Right cardiac atrium (tissue), 5 donors: ENCODE measurements around the gene UQCRHL. TPM values are rescaled to one million over a fixed set of nuclear protein-coding genes. Genes with fewer than 3 reads are reported as not detected.
"Not testable (repeated sequence)": the region's sequence is repeated elsewhere in the genome, so short reads cannot be mapped to it uniquely, and the experiment has no call there.

Source experiments
- ATAC-seq, 2 donors: fragments of 200-7000 bp; cut with Tn5 transposase; one replicate each; pipeline versions ENCODE4 v1.8.0 to v1.9.1; 2020; ENCODE audit warnings: moderate library complexity in 2 of 2, mild to moderate bottlenecking in 1 of 2
- DNase-seq, 3 donors: peaks; one replicate each; pipeline ENCODE4 v3.0.0-alpha.2; 2020
- H3K27ac ChIP-seq: one replicate; pipeline ENCODE4 v1.5.1; 2013; ENCODE audit warnings: mild to moderate bottlenecking, low read length, control low read depth, moderate library complexity
- H3K27me3 ChIP-seq: one replicate; pipeline ENCODE4 v1.6.1; 2013; ENCODE audit not compliant: control insufficient read depth, insufficient read depth
- H3K4me1 ChIP-seq: one replicate; pipeline ENCODE4 v1.6.1; 2013; ENCODE audit warnings: low read length; ENCODE audit not compliant: control insufficient read depth, insufficient read depth
- H3K4me3 ChIP-seq: one replicate; pipeline ENCODE4 v1.5.1; 2013; ENCODE audit warnings: low read length, control low read depth
- H3K9me3 ChIP-seq: one replicate; pipeline ENCODE4 v1.6.1; 2013; ENCODE audit warnings: low read length; ENCODE audit not compliant: control insufficient read depth
- WGBS: extraction: QIAGEN DNeasy Blood & Tissue Kit; methylation state at CpG from one replicate; pipeline ENCODE4 v1.1.7; 2013; 5-methylcytosine and 5-hydroxymethylcytosine counted together
- intact Hi-C, 4 donors: fragments of 100-400 bp; cut with DNase I; formaldehyde crosslinking; loops; one replicate each; pipeline versions ENCODE4 v1.11.0 to v1.14.0; 2022 to 2023
- polyA plus RNA-seq: library from polyadenylated mRNA; stranded (reverse); fragments of 200-250 nt; gene quantifications from one replicate; pipeline ENCODE4 v1.2.3, GENCODE V29; 2013
- total RNA-seq, 4 donors: library from RNA; stranded (reverse); fragmentation: NEBNext Ultra II Directional; extraction: Animal tissue kit (Norgen Biotek cat#: 25700); gene quantifications; one replicate each; pipeline ENCODE4 v1.2.1, GENCODE V29; 2021
- donor health status: healthy with polysubstance abuse.
- donor health status: DM: no; HTN: yes; CAD: no.
- donor health status: DM: no; HTN: no; CAD: no.
- donor health status: DM: no; HTN: yes; CAD: no; lungs with severe emphysema.
- donor health status: DM: yes; HTN: yes; CAD: no.

UQCRHL gene
- total and polyA plus RNA-seq, 5 donors, result 3.3 to 11.7 (median 3.6) TPM

GRCh38 chr1:15834406-15835204 lies 27.2 kb upstream of the UQCRHL start:
- intact Hi-C loops, result loop anchor here in 1 of 4 donors (10.0 kb wide), 1 partner anchor 50 kb away; no protein-coding TSS in a partner anchor

GRCh38 chr1:15833842-15834405 lies 26.5 kb upstream of the UQCRHL start:
- ATAC-seq, result no peak
- H3K4me3 ChIP-seq, result peak overlapping the region; percentile 77
- no peaks in the 10 kb centered on the region for H3K9me3 ChIP-seq
- intact Hi-C loops, result loop anchor here in 1 of 4 donors (10.0 kb wide), 1 partner anchor 51 kb away; no protein-coding TSS in a partner anchor
- peak overlapping the region; percentile 97 for H3K27ac ChIP-seq
- H3K4me1 ChIP-seq, result peaks cover 2% of the 10 kb centered on the region
- H3K27me3 ChIP-seq, result no peaks in the 10 kb centered on the region
- no peak for DNase-seq
- 1% methylated on average over 10 of the region's 10 CpGs for WGBS

More at GRCh38 chr1:15834406-15835204, 27.2 kb upstream of the UQCRHL start:
- ATAC-seq (peak; percentile 85 to 88), DNase-seq (peak; percentile 89 to 96 (median 95))
- H3K4me1 ChIP-seq, result peaks cover 2% of the 10 kb centered on the region
- no peaks in the 10 kb centered on the region for H3K9me3 ChIP-seq
- H3K27ac ChIP-seq, result peak overlapping the region; percentile 97
- H3K4me3 ChIP-seq, result peak overlapping the region; percentile 77
- under 1% methylated on average over 77 of the region's 77 CpGs for WGBS
- H3K27me3 ChIP-seq, result no peaks in the 10 kb centered on the region

GRCh38 chr1:15833069-15833679 lies 25.7 kb upstream of the UQCRHL start:
- intact Hi-C loops, result loop anchor here in 1 of 4 donors (10.0 kb wide), 1 partner anchor 52 kb away; no protein-coding TSS in a partner anchor
- no peaks in the 10 kb centered on the region for H3K27me3 ChIP-seq
- no peak for ATAC-seq

GRCh38 chr1:15830258-15830657 lies 22.8 kb upstream of the UQCRHL start:
- Histone ChIP-seq H3K27ac (no peak overlapping the region), H3K27me3 (no peaks in the 10 kb centered on the region), H3K4me3 (no peak overlapping the region), H3K9me3 (no peaks in the 10 kb centered on the region), H3K4me1 (peaks cover 2% of the 10 kb centered on the region)
- intact Hi-C loops, result loop anchor here in 1 of 4 donors (10.0 kb wide), 1 partner anchor 55 kb away; no protein-coding TSS in a partner anchor
- no peak for ATAC-seq
- DNase-seq, result no peak
- 85% methylated on average over 1 of the region's 1 CpG for WGBS

More at GRCh38 chr1:15833069-15833679, 25.7 kb upstream of the UQCRHL start:
- no peaks in the 10 kb centered on the region for H3K9me3 ChIP-seq
- H3K27ac ChIP-seq, result peak overlapping the region; percentile 65
- peaks cover 2% of the 10 kb centered on the region for H3K4me1 ChIP-seq
- peak overlapping the region; percentile 77 for H3K4me3 ChIP-seq
- WGBS, result 53% methylated on average over 24 of the region's 24 CpGs
- peak; percentile 70 to 78 (median 78) for DNase-seq

GRCh38 chr1:15828931-15829330 lies 21.5 kb upstream of the UQCRHL start:
- H3K9me3 ChIP-seq, DNase-seq, H3K4me1 ChIP-seq, H3K27me3 ChIP-seq, intact Hi-C loops, H3K27ac ChIP-seq, H3K4me3 ChIP-seq, ATAC-seq: not testable (repeated sequence)
- 85% methylated on average over 14 of the region's 14 CpGs for WGBS

- H3K9me3 ChIP-seq, ATAC-seq, DNase-seq, intact Hi-C loops, H3K27me3 ChIP-seq, H3K4me1 ChIP-seq, H3K27ac ChIP-seq, H3K4me3 ChIP-seq: not testable (repeated sequence)
- WGBS, result 97% methylated on average over 15 of the region's 15 CpGs
Measured at GRCh38 chr1:15827567-15827966, 20.1 kb upstream of the UQCRHL start.

- no peaks in the 10 kb centered on the region for H3K4me1 ChIP-seq
- intact Hi-C loops, result no loop called here
- 86% methylated on average over 6 of the region's 6 CpGs for WGBS
- H3K27ac ChIP-seq, result no peak overlapping the region
- H3K27me3 ChIP-seq, result no peaks in the 10 kb centered on the region
- H3K9me3 ChIP-seq, result no peaks in the 10 kb centered on the region
- ATAC-seq (no peak), DNase-seq (no peak)
- H3K4me3 ChIP-seq, result no peak overlapping the region
Measured at GRCh38 chr1:15826810-15827507, 19.5 kb upstream of the UQCRHL start.

- H3K27ac ChIP-seq, result no peak overlapping the region
- intact Hi-C loops, result no loop called here
- no peaks in the 10 kb centered on the region for H3K9me3 ChIP-seq
- H3K27me3 ChIP-seq, result no peaks in the 10 kb centered on the region
- DNase-seq (no peak), ATAC-seq (no peak)
- no peak overlapping the region for H3K4me3 ChIP-seq
- no peaks in the 10 kb centered on the region for H3K4me1 ChIP-seq
Measured at GRCh38 chr1:15825800-15826199, 18.4 kb upstream of the UQCRHL start.

GRCh38 chr1:15820478-15820877 lies 13.0 kb upstream of the UQCRHL start:
- intact Hi-C loops, result no loop called here
- no peaks in the 10 kb centered on the region for H3K9me3 ChIP-seq
- WGBS, result 94% methylated on average over 3 of the region's 3 CpGs
- no peak overlapping the region for H3K27ac ChIP-seq
- no peaks in the 10 kb centered on the region for H3K4me1 ChIP-seq
- no peaks in the 10 kb centered on the region for H3K27me3 ChIP-seq
- DNase-seq, result peak in 1 of 3 donors; percentile 1
- ATAC-seq, result no peak
- no peak overlapping the region for H3K4me3 ChIP-seq

GRCh38 chr1:15816674-15817073 lies 9.2 kb upstream of the UQCRHL start:
- Histone ChIP-seq H3K4me3 (no peak overlapping the region), H3K4me1 (no peaks in the 10 kb centered on the region), H3K27me3 (no peaks in the 10 kb centered on the region), H3K9me3 (no peaks in the 10 kb centered on the region), H3K27ac (no peak overlapping the region)
- 82% methylated on average over 5 of the region's 5 CpGs for WGBS
- intact Hi-C loops, result loop anchor here in 1 of 4 donors (10.0 kb wide), 1 partner anchor 178 kb away; no protein-coding TSS in a partner anchor
- no peak for ATAC-seq
- DNase-seq, result no peak
